Measurements from ENCODE around the gene LRMDA. TPM values are rescaled to one million over a fixed set of nuclear protein-coding genes. Genes with fewer than 3 reads are reported as not detected.

LRMDA gene
- total and polyA plus RNA-seq, 2 of the 4 experiments (the other 2 are of a cell fraction) = 0.07 TPM; not detected in 1

- H3K4me1 ChIP-seq (ENCODE audit: control insufficient read depth, insufficient read depth, low read length) = no peaks in the 10 kb centered on the region
- H2BK15ac ChIP-seq (ENCODE audit: low read depth, low read length) = no peak overlapping the region
- H3K4me2 ChIP-seq (ENCODE audit: low read depth, low read length) = no peak overlapping the region
- H3K79me1 ChIP-seq (ENCODE audit: low read depth in 1 of 2, low read length in 2 of 2) = no peaks in the 10 kb centered on the region
- no peaks in the 10 kb centered on the region for H3K27me3 ChIP-seq (ENCODE audit: control insufficient read depth, insufficient read depth, low read length)
- no peak overlapping the region for H3K14ac ChIP-seq (replicated peaks; ENCODE audit: low read depth, low read length)
- H2AFZ ChIP-seq (replicated peaks; ENCODE audit: low read length, poor library complexity) = no peak overlapping the region
- no CpG with 5 or more reads among the region's 5 CpGs for WGBS, 2 experiments (ENCODE audit: extremely low coverage in 2 of 2, insufficient read length in 1 of 2)
- in situ Hi-C loops (cut with MboI; ENCODE audit: low sequenced_read_pairs) = loop anchor here (10.0 kb wide), 1 partner anchor 506 kb away; no protein-coding TSS in a partner anchor
- H2AK5ac ChIP-seq (ENCODE audit: low read depth, low read length) = no peak overlapping the region
- dilution Hi-C loops (cut with HindIII; ENCODE audit: low sequenced_read_pairs, unreplicated experiment) = no loop called here
- H2BK5ac ChIP-seq (ENCODE audit: low read depth, low read length, poor library complexity, severe bottlenecking) = no peak overlapping the region
- no peaks in the 10 kb centered on the region for H4K20me1 ChIP-seq (ENCODE audit: insufficient read depth, low read length)
- H3K27ac ChIP-seq (ENCODE audit: insufficient read depth, low read length) = no peak overlapping the region
- H3K9me3 ChIP-seq (ENCODE audit: control insufficient read depth, insufficient read depth, low read length) = no peaks in the 10 kb centered on the region
- peak; percentile 12 for DNase-seq
- intact Hi-C loops (cut with micrococcal nuclease) = loop anchor here (10.0 kb wide), 1 partner anchor 616 kb away; no protein-coding TSS in a partner anchor
- H4K5ac ChIP-seq (ENCODE audit: low read depth, low read length) = no peak overlapping the region
- H3K4me3 ChIP-seq (ENCODE audit: insufficient read depth, low read depth, low read length) = no peak overlapping the region
- H3K36me3 ChIP-seq (ENCODE audit: control insufficient read depth, insufficient read depth, low read length) = no peaks in the 10 kb centered on the region
- no peak overlapping the region for H3K4ac ChIP-seq (ENCODE audit: low read depth, low read length)
- CTCF ChIA-PET = no interaction called here
- no peak for ATAC-seq (ENCODE audit: low read depth)
- 0 out of 4 replicates have a peak overlapping the region, but pooled peaks of 1 of the 2 experiments have one; percentile 37 for H4K8ac ChIP-seq (ENCODE audit: low read depth in 2 of 2, low read length in 2 of 2)
- H3K23ac ChIP-seq (ENCODE audit: low read depth, low read length) = no peak overlapping the region
- no peaks in the 10 kb centered on the region for H3K9me1 ChIP-seq (ENCODE audit: insufficient read depth, low read length)
- no peak overlapping the region for H3K56ac ChIP-seq (ENCODE audit: extremely low read depth, insufficient read depth, low read length)
- H4K91ac ChIP-seq (ENCODE audit: insufficient read depth, low read depth, low read length) = no peak overlapping the region
- H3K9ac ChIP-seq (ENCODE audit: low read depth, low read length) = no peak overlapping the region
- BruUV-seq (replicated peaks) = no TSS peak
- no peak overlapping the region; the same call in 1 of the 2 replicates for H2BK20ac ChIP-seq (ENCODE audit: low read depth, low read length)
- H3K18ac ChIP-seq (ENCODE audit: low read depth, low read length) = no peak overlapping the region
- POLR2A ChIA-PET (ENCODE audit: unreplicated experiment) = no interaction called here
- H2AK9ac ChIP-seq (replicated peaks; ENCODE audit: low read depth, low read length, poor library complexity) = no peak overlapping the region
- no peak overlapping the region for H2BK120ac ChIP-seq (ENCODE audit: low read depth, low read length)
- TF ChIP-seq, protein P1, sequence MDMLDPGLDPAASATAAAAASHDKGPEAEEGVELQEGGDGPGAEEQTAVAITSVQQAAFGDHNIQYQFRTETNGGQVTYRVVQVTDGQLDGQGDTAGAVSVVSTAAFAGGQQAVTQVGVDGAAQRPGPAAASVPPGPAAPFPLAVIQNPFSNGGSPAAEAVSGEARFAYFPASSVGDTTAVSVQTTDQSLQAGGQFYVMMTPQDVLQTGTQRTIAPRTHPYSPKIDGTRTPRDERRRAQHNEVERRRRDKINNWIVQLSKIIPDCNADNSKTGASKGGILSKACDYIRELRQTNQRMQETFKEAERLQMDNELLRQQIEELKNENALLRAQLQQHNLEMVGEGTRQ (IDR thresholded peaks at IDR 0.05; ENCODE audit: low read depth, low read length) = no peak
- TF ChIP-seq RAD21 (IDR thresholded peaks at IDR 0.05; ENCODE audit: low read length) (no peak), MAFK (IDR thresholded peaks at IDR 0.05; ENCODE audit: low read depth, low read length) (no peak), POLR2A (IDR thresholded peaks at IDR 0.05; ENCODE audit: low read depth, low read length) (no peak), NFE2L2 (IDR thresholded peaks at IDR 0.05; ENCODE audit: low read depth, low read length) (no peak), MXI1 (IDR thresholded peaks at IDR 0.05; ENCODE audit: borderline replicate concordance, low read depth, low read length) (no peak), CHD1 (IDR thresholded peaks at IDR 0.05; ENCODE audit: low read depth, low read length) (no peak), ELK1 (IDR thresholded peaks at IDR 0.05; ENCODE audit: borderline replicate concordance, low read depth, low read length) (no peak), RCOR1 (IDR thresholded peaks at IDR 0.05; ENCODE audit: insufficient replicate concordance, low read length) (no peak), BHLHE40 (IDR thresholded peaks at IDR 0.05; ENCODE audit: low read depth, low read length) (no peak), MAZ (IDR thresholded peaks at IDR 0.05; ENCODE audit: borderline replicate concordance, low read depth, low read length) (no peak), CEBPB (IDR thresholded peaks at IDR 0.05; ENCODE audit: low read depth, low read length) (no peak), RFX5 (IDR thresholded peaks at IDR 0.05; ENCODE audit: low read depth, low read length) (no peak), FOS (IDR thresholded peaks at IDR 0.05; ENCODE audit: low read depth, low read length) (no peak), SMC3 (IDR thresholded peaks at IDR 0.05; ENCODE audit: low read depth, low read length) (no peak)
- TF ChIP-seq, protein P2, sequence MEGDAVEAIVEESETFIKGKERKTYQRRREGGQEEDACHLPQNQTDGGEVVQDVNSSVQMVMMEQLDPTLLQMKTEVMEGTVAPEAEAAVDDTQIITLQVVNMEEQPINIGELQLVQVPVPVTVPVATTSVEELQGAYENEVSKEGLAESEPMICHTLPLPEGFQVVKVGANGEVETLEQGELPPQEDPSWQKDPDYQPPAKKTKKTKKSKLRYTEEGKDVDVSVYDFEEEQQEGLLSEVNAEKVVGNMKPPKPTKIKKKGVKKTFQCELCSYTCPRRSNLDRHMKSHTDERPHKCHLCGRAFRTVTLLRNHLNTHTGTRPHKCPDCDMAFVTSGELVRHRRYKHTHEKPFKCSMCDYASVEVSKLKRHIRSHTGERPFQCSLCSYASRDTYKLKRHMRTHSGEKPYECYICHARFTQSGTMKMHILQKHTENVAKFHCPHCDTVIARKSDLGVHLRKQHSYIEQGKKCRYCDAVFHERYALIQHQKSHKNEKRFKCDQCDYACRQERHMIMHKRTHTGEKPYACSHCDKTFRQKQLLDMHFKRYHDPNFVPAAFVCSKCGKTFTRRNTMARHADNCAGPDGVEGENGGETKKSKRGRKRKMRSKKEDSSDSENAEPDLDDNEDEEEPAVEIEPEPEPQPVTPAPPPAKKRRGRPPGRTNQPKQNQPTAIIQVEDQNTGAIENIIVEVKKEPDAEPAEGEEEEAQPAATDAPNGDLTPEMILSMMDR (conservative IDR thresholded peaks at IDR 0.05; ENCODE audit: low read depth, low read length) = no peak
Observed at GRCh38 chr10:76540331-76540730, 1108.9 kb downstream of the LRMDA start.

Data from IMR-90 (cell line).